K562 (cell line): ENCODE data around the gene SPATA13. TPM values are rescaled to one million over a fixed set of nuclear protein-coding genes. Genes with fewer than 3 reads are reported as not detected.

Experiments
- ATAC-seq: fragments of 200-7000 bp; cut with Tn5 transposase; 3 replicates; pipeline ENCODE4 v1.9.1; 2020; ENCODE audit warnings: moderate library complexity
- BruUV-seq: library from RNA; stranded (reverse); fragments of 400-500 nt; replicated peaks from 2 replicates; lab custom pipeline; 2021; lab: Mats Ljungman, UMichigan
- CTCF ChIA-PET: fragments of 300-600 bp; formaldehyde crosslinking; extraction: SDS; loops from one replicate; lab custom pipeline; 2021; ENCODE audit warnings: low intra/inter-chr PET ratio; lab: Yijun Ruan, JAX
- POLR2A ChIA-PET: fragments of 300-600, 350-650 bp; sonication (Branson Sonifier 250); formaldehyde crosslinking; extraction: SDS; loops from one replicate; lab custom pipeline; 2021; ENCODE audit warnings: antibody characterized with exemption, inconsistent platforms; lab: Yijun Ruan, JAX
- DNase-seq, 4 experiments: peaks; one replicate each; pipeline versions ENCODE4 v3.0.0 to v3.0.0-alpha.2; 2011 to 2018; ENCODE audit warnings: low spot score in 3 of 4, mixed read lengths in 3 of 4; ENCODE audit errors: extremely low read depth in 1 of 4
- FAIRE-seq: peaks from 2 replicates; lab custom pipeline; 2011; peaks lifted over from hg19 to GRCh38; lab: Jason Lieb, UNC
- H2AFZ ChIP-seq: 2 replicates; pipeline ENCODE4 v1.6.0; 2011; ENCODE audit warnings: low read depth, low read length, control low read depth, inconsistent platforms
- H3K27ac ChIP-seq: fragments of 200-600 bp; 3 replicates; pipeline ENCODE4 v1.8.0; 2011; ENCODE audit warnings: low read depth, mild to moderate bottlenecking, control low read depth, inconsistent platforms, low read length, moderate library complexity, mixed read lengths; ENCODE audit errors: extremely low read depth
- H3K27me3 ChIP-seq, 2 experiments: fragments of 300-600 bp in 1 of 2; 2 replicates in 1 of 2; 3 replicates in 1 of 2; pipeline versions ENCODE4 v1.6.0 to v1.8.0; 2011; ENCODE audit warnings: inconsistent platforms in 2 of 2, low read length in 2 of 2, mild to moderate bottlenecking in 1 of 2, mixed read lengths in 1 of 2, moderate library complexity in 1 of 2; ENCODE audit not compliant: control insufficient read depth in 2 of 2, insufficient read depth in 2 of 2
- H3K36me3 ChIP-seq: fragments of 300-600 bp; 3 replicates; pipeline ENCODE4 v1.8.0; 2011; ENCODE audit warnings: mild to moderate bottlenecking, low read length, inconsistent platforms; ENCODE audit not compliant: control insufficient read depth, insufficient read depth
- H3K4me1 ChIP-seq, 2 experiments: fragments of 200-600 bp in 1 of 2; replicated peaks in 1 of 2; 2 replicates in 1 of 2; 3 replicates in 1 of 2; pipeline versions ENCODE4 v1.5.1 to v1.8.0; 2011; ENCODE audit warnings: inconsistent platforms in 2 of 2, low read length in 2 of 2, mild to moderate bottlenecking in 1 of 2, mixed read lengths in 1 of 2, moderate library complexity in 1 of 2; ENCODE audit not compliant: control insufficient read depth in 2 of 2, insufficient read depth in 2 of 2
- H3K4me2 ChIP-seq: 2 replicates; pipeline ENCODE4 v1.6.1; 2011; ENCODE audit warnings: low read length, control low read depth, inconsistent platforms, mixed read lengths; ENCODE audit not compliant: insufficient read depth
- H3K4me3 ChIP-seq: fragments of 200-600 bp; sonication (generic), shearing (Covaris generic); 2 replicates; pipeline ENCODE4 v1.5.1; 2016; ENCODE audit warnings: control low read depth, inconsistent platforms
- H3K79me2 ChIP-seq: fragments of 200-600 bp; 3 replicates; pipeline ENCODE4 v1.8.0; 2011; ENCODE audit warnings: low read length, inconsistent platforms; ENCODE audit not compliant: control insufficient read depth, insufficient read depth
- H3K9ac ChIP-seq, 2 experiments: 2 replicates each; pipeline versions ENCODE4 v1.6.0 to v1.6.1; 2011; ENCODE audit warnings: low read depth in 2 of 2, low read length in 2 of 2, control low read depth in 1 of 2, inconsistent platforms in 1 of 2, mild to moderate bottlenecking in 1 of 2, mixed read lengths in 1 of 2; ENCODE audit not compliant: insufficient read depth in 1 of 2
- H3K9me1 ChIP-seq: one replicate; pipeline ENCODE4 v1.6.0; 2011; ENCODE audit warnings: inconsistent platforms, mild to moderate bottlenecking, low read length, moderate library complexity; ENCODE audit not compliant: control insufficient read depth, insufficient read depth
- H3K9me3 ChIP-seq: replicated peaks from 2 replicates; pipeline ENCODE4 v1.5.1; 2011; ENCODE audit warnings: low read depth, low read length, inconsistent platforms; ENCODE audit not compliant: control insufficient read depth, insufficient read depth
- H4K20me1 ChIP-seq: replicated peaks from 2 replicates; pipeline ENCODE4 v1.6.1; 2011; ENCODE audit warnings: low read length, inconsistent platforms, mixed read lengths; ENCODE audit not compliant: control insufficient read depth, insufficient read depth
- BCLAF1 ChIP-seq, 2 experiments: fragments of 450-650 bp in 1 of 2; IDR thresholded peaks; 2 replicates each; pipeline ENCODE4 v1.6.1; 2011 to 2017; ENCODE audit warnings: low read depth in 2 of 2, antibody characterized with exemption in 1 of 2, borderline replicate concordance in 1 of 2, low read length in 1 of 2, mild to moderate bottlenecking in 1 of 2, mixed read lengths in 1 of 2; ENCODE audit not compliant: control insufficient read depth in 1 of 2
- EP300 ChIP-seq: IDR thresholded peaks from 2 replicates; pipeline ENCODE4 v1.6.1; 2012; ENCODE audit warnings: low read length, improper control_type of control experiment
- KLF16 ChIP-seq: IDR thresholded peaks from 2 replicates; pipeline ENCODE4 v1.6.1; 2016; ENCODE audit warnings: antibody characterized with exemption
- MECOM ChIP-seq: fragments of 250-450 bp; sonication (Bioruptor Pico); IDR thresholded peaks from 2 replicates; pipeline ENCODE4 v1.8.0; 2022; ENCODE audit warnings: inconsistent platforms
- MEF2D ChIP-seq: conservative IDR thresholded peaks from 2 replicates; pipeline ENCODE4 v1.6.1; 2016; ENCODE audit warnings: low read depth, missing genetic modification characterization, missing compliant biosample characterization
- MYBL2 ChIP-seq, 2 experiments: fragments of 450-650 bp in 1 of 2; sonication (generic) in 1 of 2; formaldehyde crosslinking in 1 of 2; IDR thresholded peaks; 2 replicates each; pipeline versions ENCODE4 v1.6.1 to v1.8.1; 2017 to 2022; ENCODE audit warnings: borderline replicate concordance in 1 of 2, inconsistent platforms in 1 of 2, low read depth in 1 of 2, mild to moderate bottlenecking in 1 of 2, missing genetic modification reagents in 1 of 2, moderate library complexity in 1 of 2
- NFIX ChIP-seq: fragments of 250-450 bp; sonication (Bioruptor Pico); IDR thresholded peaks from 2 replicates; pipeline ENCODE4 v1.4.0; 2020; ENCODE audit warnings: low read depth, mild to moderate bottlenecking, moderate library complexity
- NFXL1 ChIP-seq: fragments of 450-650 bp; formaldehyde crosslinking; IDR thresholded peaks from 2 replicates; pipeline ENCODE4 v1.4.0; 2021; ENCODE audit warnings: mild to moderate bottlenecking
- PHB ChIP-seq: fragments of 250-450 bp; sonication (Bioruptor Pico); IDR thresholded peaks from 2 replicates; pipeline ENCODE4 v1.5.0; 2021
- POLR2AphosphoS2 ChIP-seq: IDR thresholded peaks from 2 replicates; pipeline ENCODE4 v1.6.1; 2012; ENCODE audit warnings: low read length, improper control_type of control experiment
- SRSF3 ChIP-seq: fragments of 200-400 bp; formaldehyde crosslinking; IDR thresholded peaks from 2 replicates; pipeline ENCODE4 v1.6.1; 2016; ENCODE audit warnings: mild to moderate bottlenecking, low read length, moderate library complexity; ENCODE audit not compliant: insufficient read depth
- TAL1 ChIP-seq: fragments of 450-650 bp; IDR thresholded peaks from 2 replicates; pipeline ENCODE4 v1.6.1; 2016; ENCODE audit warnings: mild to moderate bottlenecking
- TCF7 ChIP-seq: sonication (generic); IDR thresholded peaks from 2 replicates; pipeline ENCODE4 v1.6.1; 2016; ENCODE audit warnings: antibody characterized with exemption, borderline replicate concordance
- WHSC1 ChIP-seq: IDR thresholded peaks from one replicate; pipeline ENCODE4 v1.6.1; 2012; ENCODE audit warnings: low read length, control low read depth, inconsistent platforms
- ZC3H4 ChIP-seq: sonication (generic); formaldehyde crosslinking; IDR thresholded peaks from 2 replicates; pipeline ENCODE4 v1.9.0; 2021; ENCODE audit warnings: missing genetic modification reagents, borderline replicate concordance
- ZNF79 ChIP-seq: fragments of 250-450 bp; sonication (Bioruptor Pico); IDR thresholded peaks from 2 replicates; pipeline ENCODE4 v1.4.0; 2020; ENCODE audit warnings: low read depth, mild to moderate bottlenecking, moderate library complexity
- WGBS: fragments of 100-300 bp; shearing (Covaris generic); methylation state at CpG from one replicate; pipeline ENCODE4 v1.1.6; 2016; ENCODE audit warnings: low coverage, mixed read lengths; ENCODE audit not compliant: insufficient coverage; ENCODE audit errors: missing lambda C conversion rate; 5-methylcytosine and 5-hydroxymethylcytosine counted together
- in situ Hi-C: fragments of 300-500 bp; cut with MboI; formaldehyde crosslinking; loops from 4 replicates; pipeline ENCODE4 v1.15.0; 2018; ENCODE audit warnings: inconsistent platforms, mixed read lengths
- intact Hi-C: fragments of 100-400 bp; cut with micrococcal nuclease; formaldehyde crosslinking; loops from 2 replicates; pipeline ENCODE4 v1.14.2; 2022
- polyA plus RNA-seq, 8 experiments: library from polyadenylated mRNA; depleted of rRNA in 4 of 8; stranded (reverse) in 5 of 8; unstranded in 3 of 8; fragments of >200 nt; fragmentation: Nextera tagmentation in 2 of 8; fragmentation: Illumina TruSeq in 1 of 8; extraction: Ambion mirVana in 2 of 8; extraction: Trizol in 1 of 8; gene quantifications; 2 replicates each; pipeline versions ENCODE4 v1.2.1 to v1.2.3, GENCODE V29; 2011 to 2014; ENCODE audit warnings: inconsistent platforms in 1 of 8, missing spikeins in 1 of 8
- total RNA-seq, 7 experiments: library from RNA; depleted of rRNA in 6 of 7; stranded (reverse); fragments of >200 nt in 6 of 7; fragmentation: Illumina TruSeq in 2 of 7; extraction: Trizol in 2 of 7; gene quantifications; 2 replicates each; pipeline versions ENCODE4 v1.2.1 to v1.2.3, GENCODE V29; 2011 to 2021; ENCODE audit warnings: low replicate concordance in 1 of 7

Gene SPATA13
- total and polyA plus RNA-seq, 9 of the 15 experiments (the other 6 are each of a cell fraction or from before 2014, with no cell fraction given): 0.08 to 0.99 (median 0.21) TPM; not detected in 2

- H3K27me3 ChIP-seq: peaks cover 5 to 32% of the 10 kb centered on the region in 2 experiments; a peak in 3 of 5 replicates
- no peak for ATAC-seq
- no peak overlapping the region for H3K4me3 ChIP-seq
- no peak for DNase-seq
- no peaks in the 10 kb centered on the region for H3K9me1 ChIP-seq
- H3K4me2 ChIP-seq: no peak overlapping the region
- no peak overlapping the region for H3K27ac ChIP-seq
- H3K9ac ChIP-seq: no peak overlapping the region
- in situ Hi-C loops: no loop called here
- no peak for FAIRE-seq
- H4K20me1 ChIP-seq: no peaks in the 10 kb centered on the region
- no TSS peak for BruUV-seq
- ChIA-PET CTCF (no interaction called here), POLR2A (no interaction called here)
- H3K9me3 ChIP-seq: no peaks in the 10 kb centered on the region
- H3K36me3 ChIP-seq: no peaks in the 10 kb centered on the region
- 0% methylated on average over 2 of the region's 5 CpGs for WGBS
- no peak for TF ChIP-seq MECOM (CRISPR knock-in tag)
- no peak for TF ChIP-seq SRSF3
- TF ChIP-seq TAL1: no peak
- no peak for TF ChIP-seq MEF2D (tag)
- no peak for TF ChIP-seq POLR2AphosphoS2
- no peak overlapping the region for H2AFZ ChIP-seq
- no peaks in the 10 kb centered on the region for H3K79me2 ChIP-seq
- intact Hi-C loops: no loop called here
- H3K4me1 ChIP-seq: no peaks in the 10 kb centered on the region; a peak in 1 of 5 replicates
Observed at GRCh38 chr13:24247016-24247415, 86.5 kb downstream of the SPATA13 start.

GRCh38 chr13:24249624-24250023 lies 89.1 kb downstream of the SPATA13 start:
- DNase-seq (no peak), ATAC-seq (no peak), FAIRE-seq (no peak)
- no peaks in the 10 kb centered on the region for H4K20me1 ChIP-seq
- no TSS peak for BruUV-seq
- intact Hi-C loops: no loop called here
- H3K9me3 ChIP-seq: no peaks in the 10 kb centered on the region
- no peak overlapping the region for H3K4me2 ChIP-seq
- H3K4me1 ChIP-seq: no peaks in the 10 kb centered on the region; a peak in 1 of 5 replicates
- 0% methylated on average over 5 of the region's 9 CpGs for WGBS
- no peak overlapping the region for H3K9ac ChIP-seq
- no peak overlapping the region for H3K27ac ChIP-seq
- no peak overlapping the region for H3K4me3 ChIP-seq
- H3K27me3 ChIP-seq: peaks cover 5 to 33% of the 10 kb centered on the region in 2 experiments; a peak in 3 of 5 replicates
- ChIA-PET CTCF (no interaction called here), POLR2A (no interaction called here)
- no peak overlapping the region for H2AFZ ChIP-seq
- in situ Hi-C loops: no loop called here
- H3K79me2 ChIP-seq: no peaks in the 10 kb centered on the region
- no peaks in the 10 kb centered on the region for H3K9me1 ChIP-seq
- no peaks in the 10 kb centered on the region for H3K36me3 ChIP-seq
- TF ChIP-seq NFXL1 (CRISPR knock-in tag) (no peak), EP300 (no peak), ZNF79 (CRISPR knock-in tag) (no peak), PHB (CRISPR knock-in tag) (no peak), TCF7 (no peak), ZC3H4 (CRISPR knock-in tag) (no peak), MYBL2 (IDR thresholded peaks at IDR 0.05; ENCODE audit: low read depth) (no peak), MYBL2 (CRISPR knock-in tag; IDR thresholded peaks at IDR 0.05; ENCODE audit: borderline replicate concordance) (no peak), KLF16 (no peak), WHSC1 (no peak), BCLAF1 (IDR thresholded peaks at IDR 0.05; ENCODE audit: borderline replicate concordance in 1 of 2, control insufficient read depth in 1 of 2, low read depth in 2 of 2, low read length in 1 of 2) (no peak), NFIX (CRISPR knock-in tag) (no peak)
